ENCODE measurements around the gene TRIO. TPM values are rescaled to one million over a fixed set of nuclear protein-coding genes. Genes with fewer than 3 reads are reported as not detected.

Gene TRIO
- polyA plus RNA-seq, 3 donors, result 1.7 to 45.8 (median 2.1) TPM

- no peaks in the 10 kb centered on the region for H3K9me3 ChIP-seq (replicated peaks in 1 of 2; ENCODE audit: control insufficient read depth in 1 of 2, insufficient read depth in 1 of 2, low read length in 2 of 2)
- peaks cover 2 to 4% (median 2%) of the 10 kb centered on the region in 3 donors for H3K27me3 Mint-ChIP-seq (ENCODE audit: low read depth in 3 of 3)
Observed at GRCh38 chr5:14125262-14125661, 17.9 kb upstream of the TRIO start.

GRCh38 chr5:14127587-14127986, 15.6 kb upstream of the TRIO start:
- DNase-seq, result no peak
- WGBS (ENCODE audit: insufficient coverage), result 50% methylated on average over 2 of the region's 3 CpGs
- Histone ChIP-seq H2AFZ (ENCODE audit: insufficient read depth, low read depth, low read length, poor library complexity, severe bottlenecking) (no peak overlapping the region), H3K4me3 (replicated peaks in 1 of 3; ENCODE audit: low read depth in 2 of 3, low read length in 3 of 3) (no peak overlapping the region), H3K4me1 (ENCODE audit: control insufficient read depth in 1 of 2, insufficient read depth in 2 of 2, low read length in 2 of 2) (no peaks in the 10 kb centered on the region), H3K36me3 (replicated peaks in 1 of 2; ENCODE audit: control insufficient read depth in 1 of 2, insufficient read depth in 2 of 2, low read length in 2 of 2) (no peaks in the 10 kb centered on the region), H4K20me1 (ENCODE audit: insufficient read depth, low read length) (no peaks in the 10 kb centered on the region), H3K9ac (ENCODE audit: insufficient read depth, low read length, poor library complexity, severe bottlenecking) (no peak overlapping the region), H3K4me2 (replicated peaks; ENCODE audit: extremely low read depth, low read length, poor library complexity, severe bottlenecking) (no peak overlapping the region), H3K79me2 (ENCODE audit: insufficient read depth, low read length) (no peaks in the 10 kb centered on the region), H3K27ac (ENCODE audit: low read depth in 1 of 2, low read length in 2 of 2) (no peak overlapping the region), H3K9me3 (replicated peaks in 1 of 2; ENCODE audit: control insufficient read depth in 1 of 2, insufficient read depth in 1 of 2, low read length in 2 of 2) (no peaks in the 10 kb centered on the region), H3K27me3 (ENCODE audit: control insufficient read depth in 2 of 2, insufficient read depth in 2 of 2, low read length in 2 of 2) (no peaks in the 10 kb centered on the region)
- Mint-ChIP-seq H3K4me1 (no peaks in the 10 kb centered on the region), H3K4me3 (no peak overlapping the region), H3K9me3 (no peaks in the 10 kb centered on the region), H3K27me3 (ENCODE audit: low read depth in 3 of 3) (peaks cover 2 to 4% (median 2%) of the 10 kb centered on the region in 3 donors), H3K27ac (no peak overlapping the region), H3K36me3 (no peaks in the 10 kb centered on the region)
- no peak for TF ChIP-seq CTCF (IDR thresholded peaks at IDR 0.05)
- intact Hi-C loops (cut with micrococcal nuclease), result no loop called here

More at GRCh38 chr5:14125262-14125661, 17.9 kb upstream of the TRIO start:
- Mint-ChIP-seq H3K4me3 (no peak overlapping the region), H3K9me3 (no peaks in the 10 kb centered on the region), H3K4me1 (no peaks in the 10 kb centered on the region), H3K27ac (no peak overlapping the region), H3K36me3 (no peaks in the 10 kb centered on the region)
- H3K4me3 ChIP-seq (replicated peaks in 1 of 3; ENCODE audit: low read depth in 2 of 3, low read length in 3 of 3), result no peak overlapping the region
- intact Hi-C loops (cut with micrococcal nuclease), result no loop called here
- DNase-seq, result no peak
- TF ChIP-seq CTCF (IDR thresholded peaks at IDR 0.05), result no peak
- H4K20me1 ChIP-seq (ENCODE audit: insufficient read depth, low read length), result no peaks in the 10 kb centered on the region
- no peaks in the 10 kb centered on the region for H3K36me3 ChIP-seq (replicated peaks in 1 of 2; ENCODE audit: control insufficient read depth in 1 of 2, insufficient read depth in 2 of 2, low read length in 2 of 2)
- no peak overlapping the region for H3K9ac ChIP-seq (ENCODE audit: insufficient read depth, low read length, poor library complexity, severe bottlenecking)
- H3K4me2 ChIP-seq (replicated peaks; ENCODE audit: extremely low read depth, low read length, poor library complexity, severe bottlenecking), result no peak overlapping the region
- no peak overlapping the region for H3K27ac ChIP-seq (ENCODE audit: low read depth in 1 of 2, low read length in 2 of 2)
- no peaks in the 10 kb centered on the region for H3K4me1 ChIP-seq (ENCODE audit: control insufficient read depth in 1 of 2, insufficient read depth in 2 of 2, low read length in 2 of 2)
- no peaks in the 10 kb centered on the region for H3K27me3 ChIP-seq (ENCODE audit: control insufficient read depth in 2 of 2, insufficient read depth in 2 of 2, low read length in 2 of 2)
- no CpG with 5 or more reads among the region's 1 CpG for WGBS (ENCODE audit: insufficient coverage)
- no peak overlapping the region for H2AFZ ChIP-seq (ENCODE audit: insufficient read depth, low read depth, low read length, poor library complexity, severe bottlenecking)
- H3K79me2 ChIP-seq (ENCODE audit: insufficient read depth, low read length), result no peaks in the 10 kb centered on the region

Measured in CD14-positive monocyte (primary cell).